ENCODE data around the gene KCNA5. TPM values are rescaled to one million over a fixed set of nuclear protein-coding genes. Genes with fewer than 3 reads are reported as not detected.
A peak's percentile ranks its signal among the peaks of the same experiment; 100 is the strongest.

KCNA5 gene
- total and polyA plus RNA-seq, 11 donors = 0.84 to 4.4 (median 2.3) TPM

GRCh38 chr12:5032821-5033220, 10.9 kb upstream of the KCNA5 start:
- no peak for DNase-seq
- TF ChIP-seq POLR2A (IDR thresholded peaks at IDR 0.05) = no peak
- TF ChIP-seq CTCF (IDR thresholded peaks at IDR 0.05) = no peak
- Histone ChIP-seq H3K4me3 (no peak overlapping the region), H3K27me3 (no peaks in the 10 kb centered on the region), H3K4me1 (peaks cover 0 to 25% (median 16%) of the 10 kb centered on the region in 12 donors), H3K36me3 (no peaks in the 10 kb centered on the region), H3K27ac (no peak overlapping the region), H3K9me3 (no peaks in the 10 kb centered on the region)
- ATAC-seq = peak in 1 of 4 donors; percentile 24
- WGBS, 4 donors = 95 to 99% (median 95%) methylated on average over 11 of the region's 11 CpGs
- intact Hi-C loops (cut with DNase I) = no loop called here

- H3K27ac ChIP-seq = peak overlapping the region in 5 of 12 donors; percentile 11 to 32 (median 24)
- no peak for DNase-seq
Observed at GRCh38 chr12:5033883-5034282, 9.8 kb upstream of the KCNA5 start.

GRCh38 chr12:5034603-5035002, 9.1 kb upstream of the KCNA5 start:
- no peaks in the 10 kb centered on the region for H3K36me3 ChIP-seq
- peak overlapping the region in 3 of 12 donors; percentile 15 to 32 (median 31) for H3K27ac ChIP-seq
- ATAC-seq (peak in 2 of 4 donors; percentile 14 to 43), DNase-seq (no peak)
- H3K27me3 ChIP-seq = peaks cover 0 to 2% (median 0%) of the 10 kb centered on the region in 9 donors
- peaks cover 0 to 34% (median 16%) of the 10 kb centered on the region in 12 donors for H3K4me1 ChIP-seq
- 37 to 54% (median 44%) methylated on average over 5 of the region's 5 CpGs for WGBS, 4 donors
- TF ChIP-seq POLR2A (IDR thresholded peaks at IDR 0.05) (no peak), CTCF (IDR thresholded peaks at IDR 0.05) (no peak)
- intact Hi-C loops (cut with DNase I) = no loop called here
- no peak overlapping the region for H3K4me3 ChIP-seq
- no peaks in the 10 kb centered on the region for H3K9me3 ChIP-seq

More at GRCh38 chr12:5033883-5034282, 9.8 kb upstream of the KCNA5 start:
- H3K9me3 ChIP-seq = no peaks in the 10 kb centered on the region
- intact Hi-C loops (cut with DNase I) = no loop called here
- ATAC-seq = peak in 2 of 4 donors; percentile 34 to 37
- no peaks in the 10 kb centered on the region for H3K27me3 ChIP-seq
- no peak overlapping the region for H3K4me3 ChIP-seq
- TF ChIP-seq POLR2A (IDR thresholded peaks at IDR 0.05) = no peak
- no peak for TF ChIP-seq CTCF (IDR thresholded peaks at IDR 0.05)
- no peaks in the 10 kb centered on the region for H3K36me3 ChIP-seq
- H3K4me1 ChIP-seq = peaks cover 0 to 28% (median 16%) of the 10 kb centered on the region in 12 donors
- 13 to 32% (median 23%) methylated on average over 1 of the region's 1 CpG for WGBS, 4 donors

- no peak overlapping the region for H3K4me3 ChIP-seq
- intact Hi-C loops (cut with DNase I) = no loop called here
- H3K36me3 ChIP-seq = no peaks in the 10 kb centered on the region
- H3K27ac ChIP-seq = no peak overlapping the region
- peaks cover 0 to 3% (median 0%) of the 10 kb centered on the region in 9 donors for H3K27me3 ChIP-seq
- ATAC-seq = no peak
- H3K9me3 ChIP-seq = no peaks in the 10 kb centered on the region
- no peak for DNase-seq
- WGBS, 4 donors = 78 to 83% (median 81%) methylated on average over 6 of the region's 6 CpGs
- no peak for TF ChIP-seq POLR2A (IDR thresholded peaks at IDR 0.05)
- no peak for TF ChIP-seq CTCF (IDR thresholded peaks at IDR 0.05)
- H3K4me1 ChIP-seq = peaks cover 0 to 40% (median 16%) of the 10 kb centered on the region in 12 donors
Observed at GRCh38 chr12:5035618-5036017, 8.1 kb upstream of the KCNA5 start.

Measured in heart left ventricle (tissue), 16 donors.